Choroid plexus epithelial cell (primary cell): ENCODE data around the gene MATR3.

Experiments
- DNase-seq: peaks from one replicate; pipeline ENCODE4 v3.0.0-alpha.2; 2010; ENCODE audit warnings: low read depth
- H3K4me3 ChIP-seq: 2 replicates; pipeline ENCODE4 v1.5.1; 2011; ENCODE audit warnings: low read depth, mild to moderate bottlenecking, control low read depth, low read length, moderate library complexity
- CTCF ChIP-seq: conservative IDR thresholded peaks from 2 replicates; pipeline ENCODE4 v1.5.1; 2011; ENCODE audit warnings: low read depth, mild to moderate bottlenecking, control low read depth, inconsistent platforms, low read length, moderate library complexity

MATR3 gene

GRCh38 chr5:139368613-139369012, 75.1 kb downstream of the MATR3 start:
- peak; percentile 18 for TF ChIP-seq CTCF
- peak; percentile 45 for DNase-seq

GRCh38 chr5:139369181-139369580, 75.6 kb downstream of the MATR3 start:
- TF ChIP-seq CTCF: no peak
- no peak overlapping the region for H3K4me3 ChIP-seq
- DNase-seq: peak; percentile 87

More at GRCh38 chr5:139368613-139369012, 75.1 kb downstream of the MATR3 start:
- H3K4me3 ChIP-seq: no peak overlapping the region

GRCh38 chr5:139371482-139372435, 78.2 kb downstream of the MATR3 start:
- TF ChIP-seq CTCF: no peak
- H3K4me3 ChIP-seq: no peak overlapping the region
- no peak for DNase-seq

GRCh38 chr5:139374909-139375308, 81.4 kb downstream of the MATR3 start:
- no peak for DNase-seq
- no peak overlapping the region for H3K4me3 ChIP-seq
- TF ChIP-seq CTCF: no peak

GRCh38 chr5:139376364-139376763, 82.8 kb downstream of the MATR3 start:
- no peak for DNase-seq
- no peak for TF ChIP-seq CTCF

GRCh38 chr5:139377226-139377625, 83.7 kb downstream of the MATR3 start:
- H3K4me3 ChIP-seq: no peak overlapping the region
- DNase-seq: no peak
- TF ChIP-seq CTCF: no peak

More at GRCh38 chr5:139376364-139376763, 82.8 kb downstream of the MATR3 start:
- no peak overlapping the region for H3K4me3 ChIP-seq
